GM23248 (cell line): Measurements from ENCODE around the gene ATRX. TPM values are rescaled to one million over a fixed set of nuclear protein-coding genes. Genes with fewer than 3 reads are reported as not detected.
"Not testable (repeated sequence)": the region's sequence is repeated elsewhere in the genome, so short reads cannot be mapped to it uniquely, and the experiment has no call there.

Source experiments
- DNase-seq: peaks from one replicate; pipeline ENCODE4 v3.0.0-alpha.2; 2015
- H2AFZ ChIP-seq: fragments of 200-600 bp; sonication (generic); 2 replicates; pipeline ENCODE4 v1.6.1; 2016; ENCODE audit warnings: antibody characterized with exemption
- H3F3A ChIP-seq: fragments of 200-600 bp; sonication (generic); 2 replicates; pipeline ENCODE4 v1.6.1; 2016; ENCODE audit warnings: mild to moderate bottlenecking, antibody characterized with exemption, mixed run types; ENCODE audit not compliant: insufficient read depth
- H3K27ac ChIP-seq: fragments of 200-600 bp; sonication (generic); 2 replicates; pipeline ENCODE4 v1.5.1; 2016; ENCODE audit warnings: mild to moderate bottlenecking
- H3K27me3 ChIP-seq: fragments of 200-600 bp; sonication (generic); replicated peaks from 2 replicates; pipeline ENCODE4 v1.6.1; 2016; ENCODE audit warnings: mild to moderate bottlenecking; ENCODE audit not compliant: insufficient read depth
- H3K36me3 ChIP-seq: fragments of 200-600 bp; sonication (generic); 2 replicates; pipeline ENCODE4 v1.6.1; 2016; ENCODE audit warnings: low read depth, mild to moderate bottlenecking
- H3K4me1 ChIP-seq: fragments of 200-600 bp; sonication (generic); 2 replicates; pipeline ENCODE4 v1.6.1; 2016; ENCODE audit warnings: mild to moderate bottlenecking; ENCODE audit not compliant: insufficient read depth
- H3K4me2 ChIP-seq: fragments of 200-600 bp; sonication (generic); one replicate; pipeline ENCODE4 v1.6.1; 2016; ENCODE audit warnings: mild to moderate bottlenecking; ENCODE audit not compliant: unreplicated experiment
- H3K4me3 ChIP-seq: fragments of 200-600 bp; sonication (generic); 2 replicates; pipeline ENCODE4 v1.5.1; 2016; ENCODE audit warnings: mild to moderate bottlenecking
- H3K79me2 ChIP-seq: fragments of 200-600 bp; sonication (generic); 2 replicates; pipeline ENCODE4 v1.6.1; 2016; ENCODE audit warnings: mild to moderate bottlenecking; ENCODE audit not compliant: insufficient read depth
- H3K9ac ChIP-seq: fragments of 200-600 bp; sonication (generic); 2 replicates; pipeline ENCODE4 v1.6.1; 2016; ENCODE audit warnings: mild to moderate bottlenecking
- H3K9me2 ChIP-seq: fragments of 200-600 bp; sonication (generic); 2 replicates; pipeline ENCODE4 v1.6.1; 2016; ENCODE audit warnings: mixed run types, mild to moderate bottlenecking, moderate library complexity; ENCODE audit not compliant: insufficient read depth
- H3K9me3 ChIP-seq: fragments of 200-600 bp; sonication (generic); one replicate; pipeline ENCODE4 v1.6.1; 2017; ENCODE audit warnings: low read depth
- H4K20me1 ChIP-seq: fragments of 200-600 bp; sonication (generic); 2 replicates; pipeline ENCODE4 v1.6.0; 2016; ENCODE audit not compliant: insufficient read depth
- EZH2 ChIP-seq: fragments of 200-600 bp; sonication (generic); IDR thresholded peaks from 2 replicates; pipeline ENCODE4 v1.6.1; 2018; ENCODE audit warnings: antibody characterized with exemption, mild to moderate bottlenecking; ENCODE audit not compliant: insufficient read depth, poor library complexity, severe bottlenecking
- EZH2phosphoT487 ChIP-seq: fragments of 200-600 bp; sonication (generic); IDR thresholded peaks from 2 replicates; pipeline ENCODE4 v1.6.1; 2018; ENCODE audit warnings: antibody characterized with exemption, moderate library complexity, mild to moderate bottlenecking, low read depth; ENCODE audit not compliant: insufficient read depth
- WGBS, 2 experiments: methylation state at CpG; one replicate each; pipeline ENCODE4 v1.1.6; 2015 to 2017; ENCODE audit warnings: low lambda C conversion rate in 2 of 2, low coverage in 1 of 2; ENCODE audit errors: missing lambda C conversion rate in 2 of 2; 5-methylcytosine and 5-hydroxymethylcytosine counted together
- in situ Hi-C: fragments of 300-500 bp; cut with MboI; formaldehyde crosslinking; loops from 2 replicates; pipeline ENCODE4 v1.15.0; 2020
- polyA plus RNA-seq: library from polyadenylated mRNA; unstranded; fragments of >200 nt; fragmentation: Nextera tagmentation; extraction: Ambion mirVana; gene quantifications from 2 replicates; pipeline ENCODE4 v1.2.1, GENCODE V29; 2016
- total RNA-seq: library from RNA; depleted of rRNA; stranded (reverse); fragments of >200 nt; shearing (Covaris generic); gene quantifications from 2 replicates; pipeline ENCODE4 v1.2.3, GENCODE V29; 2014

Gene ATRX
- total and polyA plus RNA-seq, 2 experiments from 2014 or later, result 52.7 to 74.6 TPM

GRCh38 chrX:77768787-77769186 lies 17.2 kb downstream of the ATRX start:
- Histone ChIP-seq H3K9ac (no peak overlapping the region), H3K79me2 (peaks cover 84% of the 10 kb centered on the region)

GRCh38 chrX:77766212-77766611 lies 19.8 kb downstream of the ATRX start:
- H3K27me3 ChIP-seq, H3K4me3 ChIP-seq, H3K9ac ChIP-seq, H3K36me3 ChIP-seq, H3F3A ChIP-seq, H3K4me2 ChIP-seq, H3K9me2 ChIP-seq, H3K9me3 ChIP-seq, H4K20me1 ChIP-seq, in situ Hi-C loops, H2AFZ ChIP-seq, H3K4me1 ChIP-seq, DNase-seq, H3K27ac ChIP-seq: not testable (repeated sequence)
- no CpG with 5 or more reads among the region's 33 CpGs for WGBS, 2 experiments
- H3K79me2 ChIP-seq, result peaks cover 84% of the 10 kb centered on the region

More at GRCh38 chrX:77768787-77769186, 17.2 kb downstream of the ATRX start:
- no peaks in the 10 kb centered on the region for H3K9me3 ChIP-seq
- no peak for TF ChIP-seq EZH2
- no peak for TF ChIP-seq EZH2phosphoT487
- DNase-seq, result no peak
- H3K4me1 ChIP-seq, result no peaks in the 10 kb centered on the region
- no peak overlapping the region for H2AFZ ChIP-seq
- WGBS, 2 experiments, result 95 to 100% methylated on average over 2 of the region's 2 CpGs
- H3F3A ChIP-seq, result no peaks in the 10 kb centered on the region
- H3K4me2 ChIP-seq, result no peak overlapping the region
- no peaks in the 10 kb centered on the region for H3K9me2 ChIP-seq
- H4K20me1 ChIP-seq, result no peaks in the 10 kb centered on the region
- no peaks in the 10 kb centered on the region for H3K36me3 ChIP-seq
- H3K27me3 ChIP-seq, result no peaks in the 10 kb centered on the region
- in situ Hi-C loops, result no loop called here
- H3K27ac ChIP-seq, result no peak overlapping the region
- no peak overlapping the region for H3K4me3 ChIP-seq

- no peaks in the 10 kb centered on the region for H3K9me3 ChIP-seq
- H3K4me3 ChIP-seq, result no peak overlapping the region
- no peak for TF ChIP-seq EZH2phosphoT487
- no peak for TF ChIP-seq EZH2
- H3K9me2 ChIP-seq, result no peaks in the 10 kb centered on the region
- H3K27ac ChIP-seq, result no peak overlapping the region
- peaks cover 93% of the 10 kb centered on the region for H3K79me2 ChIP-seq
- no peaks in the 10 kb centered on the region for H3K27me3 ChIP-seq
- H3K4me1 ChIP-seq, result no peaks in the 10 kb centered on the region
- H3K36me3 ChIP-seq, result no peaks in the 10 kb centered on the region
- DNase-seq, result no peak
- no peak overlapping the region for H3K4me2 ChIP-seq
- no peak overlapping the region for H3K9ac ChIP-seq
- no peaks in the 10 kb centered on the region for H3F3A ChIP-seq
- in situ Hi-C loops, result no loop called here
- no peak overlapping the region for H2AFZ ChIP-seq
- H4K20me1 ChIP-seq, result no peaks in the 10 kb centered on the region; the same call in 1 of the 2 replicates
- WGBS, 2 experiments, result 100% methylated on average over 1 to 6 of the region's 6 CpGs
These were observed 30.5 kb downstream of the ATRX start for GRCh38 chrX:77755561-77755960.

- in situ Hi-C loops, H2AFZ ChIP-seq, H3K4me1 ChIP-seq, H3K9ac ChIP-seq, H4K20me1 ChIP-seq, H3K27me3 ChIP-seq, H3K9me3 ChIP-seq, DNase-seq, H3K4me2 ChIP-seq, H3K4me3 ChIP-seq, H3K27ac ChIP-seq, H3K9me2 ChIP-seq, H3F3A ChIP-seq, H3K36me3 ChIP-seq: not testable (repeated sequence)
- peaks cover 90% of the 10 kb centered on the region for H3K79me2 ChIP-seq
- whole genome bisulfite sequencing, 2 experiments, result 97 to 100% methylated on average over 1 of the region's 1 CpG
These were observed 32.1 kb downstream of the ATRX start for GRCh38 chrX:77753942-77754341.

GRCh38 chrX:77749695-77750094 lies 36.3 kb downstream of the ATRX start:
- Histone ChIP-seq H3K36me3 (no peaks in the 10 kb centered on the region), H4K20me1 (no peaks in the 10 kb centered on the region), H3K79me2 (peaks cover 89% of the 10 kb centered on the region), H3K4me3 (no peak overlapping the region), H3K4me2 (no peak overlapping the region), H3K27ac (peak overlapping the region; percentile 52; the same call in 1 of the 2 replicates), H3K9me3 (no peaks in the 10 kb centered on the region), H2AFZ (no peak overlapping the region), H3F3A (no peaks in the 10 kb centered on the region), H3K4me1 (no peaks in the 10 kb centered on the region; the same call in 1 of the 2 replicates), H3K9ac (no peak overlapping the region), H3K27me3 (no peaks in the 10 kb centered on the region), H3K9me2 (no peaks in the 10 kb centered on the region)
- 21 to 50% methylated on average over 2 to 5 of the region's 5 CpGs for WGBS, 2 experiments
- in situ Hi-C loops, result no loop called here
- peak; percentile 76 for DNase-seq
- TF ChIP-seq EZH2 (no peak), EZH2phosphoT487 (no peak)
